Activated effector memory CD4-positive, alpha-beta T cell treated with anti-CD3 and anti-CD28 coated beads, Interleukin-2, amount 50 U/mL, for 16 hours (primary cell): ENCODE results near the gene KRT4.
"Not testable (repeated sequence)": the region's sequence is repeated elsewhere in the genome, so short reads cannot be mapped to it uniquely, and the experiment has no call there.

Source experiments
- DNase-seq: peaks from one replicate; pipeline ENCODE4 v3.0.0-alpha.2; 2020

The KRT4 gene

DNA sequence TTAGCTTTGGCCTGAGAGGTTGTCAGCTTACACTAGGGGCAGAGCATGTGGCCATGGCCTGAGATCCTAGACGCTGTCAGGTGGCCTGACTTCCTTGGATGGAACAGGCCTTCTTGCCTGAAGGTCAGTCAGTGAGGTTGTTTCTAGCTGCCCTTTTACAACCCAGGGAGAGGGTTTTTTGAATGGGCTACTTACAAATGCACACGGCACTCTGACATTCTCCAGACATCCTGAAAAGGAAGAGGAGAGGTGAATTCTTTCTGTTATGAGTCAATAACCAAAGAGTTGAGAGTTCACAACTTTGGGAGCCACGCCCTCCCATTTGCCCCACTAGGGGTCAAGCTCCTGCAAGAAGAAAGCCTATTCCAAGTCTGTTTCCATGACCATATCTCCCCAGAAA is 44.6 kb downstream of the KRT4 start:
- DNase-seq: no peak

DNA sequence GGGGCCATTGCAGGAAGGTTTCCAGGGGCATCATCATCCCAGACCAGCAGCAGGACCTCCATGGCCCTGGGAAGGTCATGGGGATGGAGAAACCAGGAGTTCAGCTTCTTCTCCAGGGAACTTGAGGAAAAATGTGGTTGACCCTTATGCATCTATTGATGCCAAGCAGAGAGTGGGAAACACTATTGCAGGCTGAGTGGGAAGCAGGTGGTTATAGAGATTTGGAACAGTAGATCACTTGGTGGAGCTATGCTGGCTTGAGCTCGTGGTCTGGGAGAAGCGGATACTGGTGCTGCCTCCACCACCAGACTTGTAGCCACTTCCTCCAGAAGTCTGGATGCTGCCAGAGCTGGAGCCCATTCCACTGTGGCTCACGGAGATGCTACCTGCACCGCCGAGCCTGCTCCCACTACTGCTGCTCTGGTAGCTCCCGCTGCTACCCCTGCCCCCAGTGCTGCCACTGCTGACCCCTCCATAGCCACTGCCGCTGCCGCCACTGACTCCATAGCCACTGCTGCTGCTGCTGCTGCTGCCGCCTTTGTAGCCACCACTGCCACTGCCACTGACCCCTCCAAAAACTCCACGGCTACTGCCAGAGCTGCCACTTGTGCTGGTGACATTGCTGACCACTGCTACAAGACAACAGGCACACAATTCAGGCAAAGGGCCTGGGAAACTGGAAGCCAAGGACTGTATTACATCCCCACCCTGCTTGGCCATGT is 45.3 kb downstream of the KRT4 start:
- no peak for DNase-seq

DNA sequence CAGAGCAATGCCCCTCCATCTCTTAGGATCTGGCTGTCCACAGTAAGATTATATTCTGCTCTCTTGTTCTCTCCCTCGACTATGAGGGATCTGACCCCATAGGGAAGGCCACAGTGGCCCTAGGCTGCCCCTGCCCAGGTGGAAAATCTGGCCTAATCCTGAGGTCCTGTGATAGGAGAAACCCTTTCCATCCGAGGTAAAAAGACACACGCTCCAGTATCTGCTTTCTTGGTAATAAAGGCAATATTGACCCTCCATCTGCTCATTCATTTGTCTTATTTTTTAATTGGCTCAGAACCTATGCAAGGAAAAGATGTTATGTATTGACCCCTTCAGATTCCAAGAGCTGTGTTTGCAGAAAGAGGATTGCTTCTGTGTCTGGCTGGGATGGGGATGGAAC is 46.5 kb downstream of the KRT4 start:
- no peak for DNase-seq

GRCh38 chr12:52767020-52767379 is 46.9 kb downstream of the KRT4 start:
- no peak for DNase-seq

DNA sequence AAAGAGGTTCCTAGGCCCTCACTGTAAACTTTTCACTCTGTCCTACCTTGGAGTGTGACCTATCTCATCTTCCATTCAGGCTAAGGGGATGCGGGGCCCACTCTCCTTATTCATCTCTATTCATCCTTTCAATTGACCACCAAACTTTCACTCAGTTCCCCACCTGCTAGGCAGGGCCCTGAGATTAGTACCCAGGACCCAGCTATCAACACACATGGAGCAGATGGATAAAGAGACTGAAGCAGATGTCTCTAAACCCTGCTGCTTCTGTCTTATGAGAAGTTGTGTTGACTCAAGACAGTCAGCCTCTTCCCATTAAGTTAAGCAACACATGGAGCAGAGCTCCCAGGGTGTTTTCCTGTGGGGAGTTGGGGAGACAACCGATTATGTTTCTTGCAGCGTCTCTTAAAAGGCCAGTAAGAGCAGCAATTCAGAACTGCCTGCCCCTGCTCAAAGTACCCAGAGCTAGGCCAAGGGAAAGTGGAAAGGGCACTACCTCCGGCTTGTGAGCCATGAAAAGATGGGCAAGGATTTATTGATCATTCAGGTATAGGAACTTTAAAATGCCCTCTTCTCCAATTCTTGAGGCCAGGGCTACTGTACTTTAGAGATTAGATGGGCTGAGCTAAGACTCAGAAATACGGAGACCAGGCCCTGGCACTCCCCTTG is 47.4 kb downstream of the KRT4 start:
- DNase-seq: no peak

DNA sequence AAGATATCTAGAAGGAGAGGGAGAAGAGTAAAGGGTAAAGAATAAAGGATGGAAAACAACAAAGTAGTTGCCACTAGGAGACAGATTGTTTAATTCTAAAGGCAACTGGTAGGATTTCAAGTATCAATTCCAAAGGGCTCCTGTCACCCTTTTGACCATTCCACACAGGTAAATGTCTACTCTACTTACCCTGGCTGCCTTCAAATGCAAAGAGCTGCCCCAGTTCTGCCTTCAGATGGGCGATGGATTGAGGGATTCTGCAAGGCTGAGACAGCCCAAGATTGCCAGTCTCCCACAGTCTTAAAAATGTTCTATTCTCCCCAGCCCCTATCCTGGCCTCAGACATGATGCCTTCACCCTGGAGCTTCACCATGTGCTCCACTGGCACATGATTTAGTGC is 48.2 kb downstream of the KRT4 start:
- no peak for DNase-seq

GRCh38 chr12:52763991-52764390 is 49.9 kb downstream of the KRT4 start:
- no peak for DNase-seq

DNA sequence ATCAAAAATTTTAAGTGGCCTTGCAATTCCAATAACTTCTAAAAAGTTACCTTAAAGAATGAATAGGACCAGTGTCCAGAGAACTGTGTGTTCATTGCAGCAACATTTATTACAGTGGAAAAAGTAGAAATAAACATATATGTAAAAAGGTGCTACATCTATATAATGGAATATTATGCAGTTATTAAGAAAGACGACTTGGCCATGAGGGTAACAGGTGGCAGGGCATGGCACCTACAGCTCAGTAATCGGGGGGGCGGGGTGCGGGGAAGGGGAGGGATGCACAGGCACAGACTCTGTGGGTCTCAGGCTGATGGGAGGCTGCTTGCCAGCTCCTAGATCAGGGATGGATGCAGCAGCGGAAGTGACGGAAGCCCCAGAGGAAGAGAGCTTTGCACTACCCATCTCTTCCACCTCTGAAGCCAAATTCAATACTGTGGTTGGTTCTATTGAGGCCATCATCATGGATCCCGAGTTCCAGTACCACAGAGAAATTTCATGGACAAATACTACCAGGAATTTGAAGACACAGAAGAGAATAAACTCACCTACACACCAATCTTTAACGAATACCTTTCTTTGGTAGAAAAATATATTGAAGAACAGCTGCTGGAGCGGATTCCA is 50.8 kb downstream of the KRT4 start:
- DNase-seq: no peak

- DNase-seq: no peak
These were observed 52.1 kb downstream of the KRT4 start for GRCh38 chr12:52761802-52762201.

DNA sequence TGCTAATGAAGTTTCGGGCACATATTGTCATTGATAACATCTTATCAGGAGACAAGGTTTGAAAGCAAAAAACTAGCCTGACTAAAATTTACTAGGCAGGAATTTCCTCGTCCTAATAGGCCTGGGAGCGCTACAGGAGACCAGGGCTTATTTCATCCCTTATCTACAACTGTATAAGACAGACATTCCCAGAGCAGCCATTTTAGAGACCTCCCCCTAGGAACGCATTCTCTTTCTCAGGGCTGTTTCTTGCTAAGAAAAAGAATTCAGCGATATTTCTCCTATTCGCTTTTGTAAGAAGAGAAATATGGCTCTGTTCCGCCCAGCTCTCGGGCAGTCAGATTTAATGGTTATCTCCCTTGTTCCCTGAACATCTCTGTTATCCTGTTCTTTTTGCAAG is 52.7 kb downstream of the KRT4 start:
- DNase-seq: not testable (repeated sequence)

- no peak for DNase-seq
These were observed 53.3 kb downstream of the KRT4 start for GRCh38 chr12:52760623-52761022.

DNA sequence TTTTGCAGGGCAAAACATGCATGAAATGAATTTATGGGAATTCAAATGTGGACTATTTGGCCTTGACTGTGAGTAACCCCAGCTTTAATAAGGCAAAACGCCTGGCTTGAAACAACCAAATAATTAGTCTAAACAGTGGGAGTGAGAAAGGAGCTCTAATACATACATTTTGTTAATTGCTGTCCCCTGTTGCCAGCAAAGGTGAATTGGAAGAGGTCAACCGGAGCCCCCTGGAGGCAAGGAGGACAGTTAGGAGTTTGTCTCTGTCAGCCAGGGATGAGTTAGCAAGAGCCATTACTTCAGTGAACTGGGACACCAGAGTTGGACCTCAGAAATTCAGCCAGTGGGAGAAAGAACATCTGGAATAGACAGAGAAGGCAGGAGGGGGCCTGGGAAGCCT is 54.2 kb downstream of the KRT4 start:
- DNase-seq: no peak

- DNase-seq: no peak
These were observed 54.7 kb downstream of the KRT4 start for GRCh38 chr12:52759218-52759617.

DNA sequence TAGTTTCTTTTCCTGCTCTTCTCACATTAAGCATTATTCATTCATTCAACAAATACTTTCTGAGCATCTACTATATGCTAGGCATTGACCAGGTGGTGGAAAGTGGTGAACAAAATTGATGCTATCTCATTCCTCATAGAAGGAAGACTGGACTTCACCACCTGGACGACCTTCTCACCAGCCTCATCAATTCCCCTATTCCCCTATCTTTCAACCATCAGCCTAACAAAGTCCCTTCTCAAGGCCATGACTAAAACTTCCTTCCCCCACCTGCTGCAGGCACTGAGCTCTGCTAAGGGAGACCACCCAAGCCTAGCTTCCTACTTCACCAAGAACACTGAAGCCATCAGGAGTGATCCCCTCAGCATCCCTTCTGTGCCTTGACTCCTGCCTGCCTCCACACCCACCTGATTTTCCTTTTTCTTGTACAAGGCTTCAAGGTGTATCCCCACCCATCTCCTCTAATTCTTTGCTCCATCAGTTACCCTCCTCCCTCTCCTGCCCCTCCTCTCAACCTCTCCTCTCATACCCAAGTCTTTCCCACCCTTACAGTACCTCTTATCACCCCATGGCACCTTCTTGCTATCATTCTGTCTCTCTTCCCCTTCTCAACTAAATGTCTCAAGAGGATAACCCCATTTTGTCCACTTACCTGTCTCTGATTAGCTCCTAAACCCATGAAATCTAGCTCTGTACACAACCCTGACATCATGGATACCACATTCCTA is 56.3 kb downstream of the KRT4 start:
- no peak for DNase-seq
